OCI-LY7 (cell line): ENCODE data around the gene GNAS-AS1. TPM values are rescaled to one million over a fixed set of nuclear protein-coding genes. Genes with fewer than 3 reads are reported as not detected.

ENCODE experiments used
- BruUV-seq: library from RNA; stranded (reverse); fragments of 400-500 nt; replicated peaks from 2 replicates; lab custom pipeline; 2021; lab: Mats Ljungman, UMichigan
- CTCF ChIA-PET: fragments of 300-600 bp; sonication (Branson Sonifier 250); formaldehyde crosslinking; loops from one replicate; lab custom pipeline; 2022; ENCODE audit warnings: antibody characterized with exemption; ENCODE audit not compliant: unreplicated experiment; lab: Charles Lee
- POLR2A ChIA-PET: fragments of 300-600 bp; sonication (Branson Sonifier 250); formaldehyde crosslinking; loops from one replicate; lab custom pipeline; 2022; ENCODE audit warnings: antibody characterized with exemption; lab: Charles Lee
- DNase-seq: peaks from one replicate; pipeline ENCODE4 v3.0.0-alpha.2; 2015; ENCODE audit warnings: low spot score
- H2AFZ ChIP-seq: fragments of 200-600 bp; sonication (generic), shearing (Covaris generic); 2 replicates; pipeline ENCODE4 v1.6.1; 2014; ENCODE audit warnings: mild to moderate bottlenecking, antibody characterized with exemption, low read length, moderate library complexity
- H3K27ac ChIP-seq: fragments of 200-600 bp; sonication (generic); 2 replicates; pipeline ENCODE4 v1.5.1; 2014; ENCODE audit warnings: mixed run types, low read depth, mild to moderate bottlenecking, moderate library complexity, low read length, inconsistent platforms; ENCODE audit not compliant: poor library complexity, severe bottlenecking
- H3K36me3 ChIP-seq: fragments of 200-600 bp; sonication (generic); 2 replicates; pipeline ENCODE4 v1.6.1; 2014; ENCODE audit warnings: mild to moderate bottlenecking, antibody characterized with exemption, low read length, moderate library complexity, mixed read lengths; ENCODE audit not compliant: insufficient read depth
- H3K4me1 ChIP-seq: fragments of 200-600 bp; sonication (generic); 2 replicates; pipeline ENCODE4 v1.5.1; 2014; ENCODE audit warnings: mild to moderate bottlenecking, low read length; ENCODE audit not compliant: insufficient read depth, poor library complexity, severe bottlenecking
- H3K4me2 ChIP-seq: fragments of 200-600 bp; sonication (generic); 2 replicates; pipeline ENCODE4 v1.6.1; 2014; ENCODE audit warnings: mild to moderate bottlenecking, low read length
- H3K4me3 ChIP-seq: fragments of 200-600 bp; sonication (generic); 2 replicates; pipeline ENCODE4 v1.5.1; 2014; ENCODE audit warnings: mild to moderate bottlenecking, low read depth, low read length; ENCODE audit not compliant: poor library complexity, severe bottlenecking
- H3K79me2 ChIP-seq: fragments of 200-600 bp; sonication (generic); 2 replicates; pipeline ENCODE4 v1.6.1; 2016; ENCODE audit warnings: low read depth, mild to moderate bottlenecking, low read length, moderate library complexity, mixed read lengths; ENCODE audit not compliant: insufficient read depth
- H3K9me2 ChIP-seq: fragments of 200-600 bp; sonication (generic); 2 replicates; pipeline ENCODE4 v1.6.1; 2016; ENCODE audit warnings: mild to moderate bottlenecking, low read length, mixed read lengths; ENCODE audit not compliant: insufficient read depth
- H3K9me3 ChIP-seq: fragments of 200-600 bp; sonication (generic); 2 replicates; pipeline ENCODE4 v1.6.1; 2014; ENCODE audit warnings: mild to moderate bottlenecking, mixed run types, low read length, mixed read lengths
- H4K20me1 ChIP-seq: fragments of 200-600 bp; sonication (generic); 2 replicates; pipeline ENCODE4 v1.6.1; 2014; ENCODE audit warnings: mild to moderate bottlenecking, antibody characterized with exemption, low read length, moderate library complexity, mixed read lengths; ENCODE audit not compliant: insufficient read depth
- EZH2phosphoT487 ChIP-seq: fragments of 200-600 bp; sonication (generic); IDR thresholded peaks from 2 replicates; pipeline ENCODE4 v1.6.1; 2018; ENCODE audit warnings: low read depth, borderline replicate concordance, mild to moderate bottlenecking, mixed run types, antibody characterized with exemption, low read length, moderate library complexity, mixed read lengths
- intact Hi-C: fragments of 100-400 bp; cut with micrococcal nuclease; formaldehyde crosslinking; loops from one replicate; pipeline ENCODE4 v1.10.0; 2022; ENCODE audit not compliant: unreplicated experiment
- total RNA-seq, 2 experiments: library from RNA; depleted of rRNA in 1 of 2; stranded (reverse); fragments of >200 nt in 1 of 2; shearing (Covaris generic) in 1 of 2; gene quantifications; 2 replicates each; pipeline ENCODE4 v1.2.3, GENCODE V29; 2014 to 2022
- TF ChIP-seq, protein P1 (sequence below): fragments of 200-600 bp; sonication (generic); conservative IDR thresholded peaks from 2 replicates; pipeline ENCODE4 v1.5.1; 2014; ENCODE audit warnings: mild to moderate bottlenecking, antibody characterized with exemption, low read length, moderate library complexity, mixed read lengths

GNAS-AS1 gene
- total RNA-seq, 2 experiments from 2014 or later, result 6.5 to 11.6 TPM

DNA sequence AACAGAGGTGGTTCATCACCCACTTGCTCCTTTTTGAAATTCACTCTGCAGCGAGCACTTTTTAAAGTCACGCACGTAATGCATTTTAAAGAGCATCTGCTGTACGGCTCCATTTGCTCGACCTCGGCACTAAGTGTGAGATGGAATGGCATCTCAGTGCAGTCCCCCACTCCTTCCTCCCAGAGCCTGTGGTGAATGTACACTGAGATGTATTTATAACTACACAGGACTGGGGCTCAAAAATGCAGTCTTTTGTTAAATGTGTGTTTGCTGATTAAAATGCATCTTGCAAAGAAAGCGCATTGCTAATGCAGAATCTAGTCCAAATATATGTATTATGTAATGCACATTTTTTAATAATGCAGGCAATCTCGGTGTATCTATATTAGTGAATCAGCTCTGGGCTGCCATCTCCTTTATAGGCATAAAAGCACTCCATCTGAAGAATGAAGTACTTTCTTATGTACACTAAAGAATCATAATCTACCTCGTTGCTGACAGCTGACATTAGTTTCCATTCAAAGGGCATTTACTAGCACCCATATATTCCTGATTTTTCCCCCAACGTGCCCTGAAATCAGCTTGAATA is 14.0 kb downstream of the GNAS-AS1 start:
- H4K20me1 ChIP-seq, result no peaks in the 10 kb centered on the region
- no peak overlapping the region for H3K4me3 ChIP-seq
- DNase-seq, result no peak
- ChIA-PET CTCF (no interaction called here), POLR2A (interaction anchor here (1.0 kb wide), 1 partner anchor 8 kb away, joined by 4 read pairs; no protein-coding TSS in a partner anchor)
- no peak overlapping the region for H2AFZ ChIP-seq
- no peak for TF ChIP-seq EZH2phosphoT487
- TF ChIP-seq, protein P1, sequence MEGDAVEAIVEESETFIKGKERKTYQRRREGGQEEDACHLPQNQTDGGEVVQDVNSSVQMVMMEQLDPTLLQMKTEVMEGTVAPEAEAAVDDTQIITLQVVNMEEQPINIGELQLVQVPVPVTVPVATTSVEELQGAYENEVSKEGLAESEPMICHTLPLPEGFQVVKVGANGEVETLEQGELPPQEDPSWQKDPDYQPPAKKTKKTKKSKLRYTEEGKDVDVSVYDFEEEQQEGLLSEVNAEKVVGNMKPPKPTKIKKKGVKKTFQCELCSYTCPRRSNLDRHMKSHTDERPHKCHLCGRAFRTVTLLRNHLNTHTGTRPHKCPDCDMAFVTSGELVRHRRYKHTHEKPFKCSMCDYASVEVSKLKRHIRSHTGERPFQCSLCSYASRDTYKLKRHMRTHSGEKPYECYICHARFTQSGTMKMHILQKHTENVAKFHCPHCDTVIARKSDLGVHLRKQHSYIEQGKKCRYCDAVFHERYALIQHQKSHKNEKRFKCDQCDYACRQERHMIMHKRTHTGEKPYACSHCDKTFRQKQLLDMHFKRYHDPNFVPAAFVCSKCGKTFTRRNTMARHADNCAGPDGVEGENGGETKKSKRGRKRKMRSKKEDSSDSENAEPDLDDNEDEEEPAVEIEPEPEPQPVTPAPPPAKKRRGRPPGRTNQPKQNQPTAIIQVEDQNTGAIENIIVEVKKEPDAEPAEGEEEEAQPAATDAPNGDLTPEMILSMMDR, result no peak
- no peaks in the 10 kb centered on the region for H3K4me1 ChIP-seq
- H3K4me2 ChIP-seq, result no peak overlapping the region
- no peaks in the 10 kb centered on the region for H3K79me2 ChIP-seq
- no TSS peak for BruUV-seq
- peaks cover 15% of the 10 kb centered on the region; the same call in 1 of the 2 replicates for H3K36me3 ChIP-seq
- H3K9me3 ChIP-seq, result no peaks in the 10 kb centered on the region
- intact Hi-C loops, result loop anchor here (5.0 kb wide), 1 partner anchor 599 kb away; no protein-coding TSS in a partner anchor
- no peaks in the 10 kb centered on the region for H3K9me2 ChIP-seq
- H3K27ac ChIP-seq, result no peak overlapping the region

DNA sequence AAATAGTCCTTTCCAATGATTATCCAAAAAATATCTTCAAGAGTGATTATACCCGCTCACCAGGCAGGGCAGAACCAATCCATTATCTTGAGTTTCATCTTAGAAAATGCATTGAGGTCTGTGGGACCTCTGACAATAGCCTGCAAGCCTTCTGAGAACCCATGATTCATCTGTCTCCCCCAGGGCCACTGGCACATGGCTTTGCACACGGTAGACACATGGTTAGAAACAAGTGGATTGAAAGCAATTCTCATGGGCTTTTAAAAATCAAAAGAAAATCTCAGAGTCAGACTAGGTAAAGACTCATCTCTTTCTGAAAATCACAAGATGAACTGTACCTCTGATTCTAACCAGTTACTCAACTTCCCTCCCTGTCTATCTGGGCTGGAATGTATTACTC is 15.5 kb downstream of the GNAS-AS1 start:
- Histone ChIP-seq H3K9me3 (no peaks in the 10 kb centered on the region), H3K9me2 (no peaks in the 10 kb centered on the region), H3K4me1 (no peaks in the 10 kb centered on the region), H3K36me3 (peaks cover 15% of the 10 kb centered on the region; the same call in 1 of the 2 replicates), H3K4me2 (no peak overlapping the region), H3K27ac (no peak overlapping the region), H2AFZ (no peak overlapping the region), H3K79me2 (no peaks in the 10 kb centered on the region; the same call in 1 of the 2 replicates), H3K4me3 (no peak overlapping the region), H4K20me1 (no peaks in the 10 kb centered on the region)
- intact Hi-C loops, result loop anchor here (5.0 kb wide), 1 partner anchor 598 kb away; no protein-coding TSS in a partner anchor
- BruUV-seq, result no TSS peak
- TF ChIP-seq, protein P1, result no peak
- TF ChIP-seq EZH2phosphoT487, result no peak
- POLR2A ChIA-PET, result no interaction called here
- no peak for DNase-seq
- CTCF ChIA-PET, result no interaction called here

DNA sequence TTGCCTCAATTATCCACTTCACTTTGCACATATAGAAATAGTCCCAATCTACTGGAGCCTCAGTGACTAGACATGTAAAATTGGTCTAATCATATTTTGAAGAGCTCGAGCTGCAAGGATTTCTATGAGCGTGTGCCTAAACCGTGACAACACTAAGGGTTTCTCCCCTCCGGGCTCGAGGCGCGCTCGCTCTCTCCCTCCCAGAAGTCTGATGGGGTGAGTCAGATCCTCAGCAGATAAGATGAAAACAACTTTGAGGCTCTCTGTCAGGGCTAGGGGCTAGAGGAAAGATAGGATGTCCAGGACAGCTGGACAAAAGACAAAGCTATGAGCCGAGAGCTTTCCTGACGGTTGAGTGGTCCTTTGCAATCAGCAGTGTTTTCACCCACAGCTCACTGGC is 16.8 kb downstream of the GNAS-AS1 start:
- no peaks in the 10 kb centered on the region for H4K20me1 ChIP-seq
- TF ChIP-seq EZH2phosphoT487, result no peak
- TF ChIP-seq, protein P1, result no peak
- DNase-seq, result no peak
- no peaks in the 10 kb centered on the region for H3K9me2 ChIP-seq
- H3K36me3 ChIP-seq, result peaks cover 22% of the 10 kb centered on the region
- intact Hi-C loops, result no loop called here
- CTCF ChIA-PET, result no interaction called here
- no peaks in the 10 kb centered on the region for H3K4me1 ChIP-seq
- H3K79me2 ChIP-seq, result no peaks in the 10 kb centered on the region; the same call in 1 of the 2 replicates
- H3K4me2 ChIP-seq, result no peak overlapping the region
- no peak overlapping the region for H3K4me3 ChIP-seq
- POLR2A ChIA-PET, result no interaction called here
- no TSS peak for BruUV-seq
- no peaks in the 10 kb centered on the region for H3K9me3 ChIP-seq
- H3K27ac ChIP-seq, result no peak overlapping the region
- no peak overlapping the region for H2AFZ ChIP-seq
